SK-N-SH (cell line): ENCODE measurements around the gene TXNDC11. TPM values are rescaled to one million over a fixed set of nuclear protein-coding genes. Genes with fewer than 3 reads are reported as not detected.

Experiments used
- CTCF ChIA-PET: fragments of 300-600, 350-600 bp; formaldehyde crosslinking; extraction: SDS; loops from one replicate; lab custom pipeline; 2021; lab: Yijun Ruan, JAX
- POLR2A ChIA-PET: fragments of 350-600 bp; sonication (Branson Sonifier 250); formaldehyde crosslinking; extraction: SDS; loops from one replicate; lab custom pipeline; 2020; ENCODE audit warnings: antibody characterized with exemption, inconsistent platforms; lab: Yijun Ruan, JAX
- DNase-seq: peaks from one replicate; pipeline ENCODE4 v3.0.0; 2012
- H2AFZ ChIP-seq: fragments of 200-600 bp; sonication (generic); 2 replicates; pipeline ENCODE4 v1.8.1; 2016; ENCODE audit warnings: antibody characterized with exemption, mild to moderate bottlenecking, low read depth
- H3F3A ChIP-seq: fragments of 200-600 bp; sonication (generic); replicated peaks from 2 replicates; pipeline ENCODE3; 2016; ENCODE audit warnings: antibody characterized with exemption, mild to moderate bottlenecking; ENCODE audit not compliant: insufficient read depth
- H3K27ac ChIP-seq, 2 experiments: fragments of 200-500 bp in 1 of 2; fragments of 200-600 bp in 1 of 2; sonication (Bioruptor generic) in 1 of 2; sonication (generic), shearing (Covaris generic) in 1 of 2; 2 replicates each; pipeline versions ENCODE4 v1.5.1 to v1.6.1; 2014 to 2016; ENCODE audit warnings: low read depth in 2 of 2, inconsistent platforms in 1 of 2, low read length in 1 of 2, mild to moderate bottlenecking in 1 of 2, mixed read lengths in 1 of 2
- H3K27me3 ChIP-seq: fragments of 200-600 bp; sonication (generic), shearing (Covaris generic); 2 replicates; pipeline ENCODE4 v1.6.1; 2016; ENCODE audit warnings: mixed run types; ENCODE audit not compliant: insufficient read depth
- H3K36me3 ChIP-seq, 2 experiments: fragments of 200-500 bp in 1 of 2; fragments of 200-600 bp in 1 of 2; sonication (Bioruptor generic) in 1 of 2; sonication (generic) in 1 of 2; replicated peaks in 1 of 2; 2 replicates each; pipeline versions ENCODE3 to v1.5.1; 2014 to 2016; ENCODE audit warnings: low read length in 1 of 2, mild to moderate bottlenecking in 1 of 2; ENCODE audit not compliant: insufficient read depth in 2 of 2, control insufficient read depth in 1 of 2
- H3K4me1 ChIP-seq, 2 experiments: fragments of 200-500 bp in 1 of 2; fragments of 200-600 bp in 1 of 2; sonication (Bioruptor generic) in 1 of 2; sonication (generic), shearing (Covaris generic) in 1 of 2; 2 replicates each; pipeline versions ENCODE4 v1.5.1 to v1.6.1; 2014 to 2016; ENCODE audit warnings: low read depth in 1 of 2, low read length in 1 of 2, mixed run types in 1 of 2; ENCODE audit not compliant: insufficient read depth in 2 of 2, control insufficient read depth in 1 of 2
- H3K4me2 ChIP-seq: fragments of 200-600 bp; sonication (generic), shearing (Covaris generic); 2 replicates; pipeline ENCODE4 v1.6.1; 2017; ENCODE audit warnings: mixed run types
- H3K4me3 ChIP-seq, 2 experiments: fragments of 200-500 bp in 1 of 2; fragments of 200-600 bp in 1 of 2; sonication (Bioruptor generic) in 1 of 2; sonication (generic), shearing (Covaris generic) in 1 of 2; 2 replicates each; pipeline versions ENCODE4 v1.5.1 to v1.8.1; 2014 to 2016; ENCODE audit warnings: low read depth in 2 of 2, inconsistent platforms in 1 of 2, low read length in 1 of 2, mild to moderate bottlenecking in 1 of 2, mixed read lengths in 1 of 2, moderate library complexity in 1 of 2
- H3K79me2 ChIP-seq: fragments of 200-600 bp; sonication (generic); 2 replicates; pipeline ENCODE4 v1.8.1; 2017; ENCODE audit warnings: mild to moderate bottlenecking; ENCODE audit not compliant: insufficient read depth
- H3K9ac ChIP-seq: fragments of 200-600 bp; sonication (generic); 2 replicates; pipeline ENCODE4 v1.6.1; 2017; ENCODE audit warnings: mixed run types
- H3K9me2 ChIP-seq: fragments of 200-600 bp; sonication (generic); 2 replicates; pipeline ENCODE4 v1.6.1; 2017; ENCODE audit warnings: mixed run types
- H3K9me3 ChIP-seq: fragments of 200-600 bp; sonication (generic); 2 replicates; pipeline ENCODE4 v1.6.1; 2017; ENCODE audit warnings: mixed run types, mild to moderate bottlenecking, moderate library complexity
- H4K20me1 ChIP-seq: fragments of 200-600 bp; sonication (generic); 2 replicates; pipeline ENCODE4 v1.6.1; 2017; ENCODE audit warnings: mild to moderate bottlenecking, mixed run types; ENCODE audit not compliant: insufficient read depth
- CHD2 ChIP-seq: fragments of 150-350 bp; IDR thresholded peaks from 2 replicates; pipeline ENCODE4 v1.6.1; 2018; ENCODE audit warnings: low read length; ENCODE audit not compliant: partially characterized antibody
- ELF1 ChIP-seq: IDR thresholded peaks from 2 replicates; pipeline ENCODE4 v1.4.0; 2012
- FOSL2 ChIP-seq: IDR thresholded peaks from 2 replicates; pipeline ENCODE4 v1.4.0; 2012; ENCODE audit warnings: low read depth, mild to moderate bottlenecking, moderate library complexity, borderline replicate concordance
- FOXM1 ChIP-seq: IDR thresholded peaks from 2 replicates; pipeline ENCODE4 v1.4.0; 2012; ENCODE audit warnings: low read depth, mild to moderate bottlenecking
- POLR2AphosphoS5 ChIP-seq: IDR thresholded peaks from 2 replicates; pipeline ENCODE4 v1.6.1; 2012; ENCODE audit warnings: low read depth, low read length
- RFX5 ChIP-seq: IDR thresholded peaks from 2 replicates; pipeline ENCODE4 v1.6.1; 2012; ENCODE audit warnings: mild to moderate bottlenecking, improper control_type of control experiment, low read length
- SIN3A ChIP-seq: IDR thresholded peaks from 2 replicates; pipeline ENCODE4 v1.6.1; 2012; ENCODE audit warnings: low read depth, mild to moderate bottlenecking, low read length, moderate library complexity, borderline replicate concordance
- TCF12 ChIP-seq: IDR thresholded peaks from 2 replicates; pipeline ENCODE4 v1.4.0; 2012
- YY1 ChIP-seq: IDR thresholded peaks from 2 replicates; pipeline ENCODE4 v1.4.0; 2012; ENCODE audit warnings: low read depth, mild to moderate bottlenecking
- WGBS: methylation state at CpG from one replicate; pipeline ENCODE4 v1.1.6; 2017; ENCODE audit warnings: low lambda C conversion rate; 5-methylcytosine and 5-hydroxymethylcytosine counted together
- polyA plus RNA-seq, 3 experiments: library from polyadenylated mRNA; depleted of rRNA; stranded (reverse); fragments of >200 nt; gene quantifications; 2 replicates each; pipeline ENCODE4 v1.2.3, GENCODE V29; 2012
- TF ChIP-seq, protein P1 (sequence below): fragments of 150-350 bp; IDR thresholded peaks from 2 replicates; pipeline ENCODE4 v1.6.1; 2017; ENCODE audit warnings: antibody characterized with exemption, low read length, low read depth, borderline replicate concordance
- TF ChIP-seq, protein P2 (sequence below): IDR thresholded peaks from 2 replicates; pipeline ENCODE4; 2012
- TF ChIP-seq, protein P3 (sequence below): IDR thresholded peaks from 2 replicates; pipeline ENCODE4 v1.4.0; 2012; ENCODE audit warnings: low read depth, borderline replicate concordance
- TF ChIP-seq, protein P4 (sequence below): IDR thresholded peaks from 2 replicates; pipeline ENCODE4 v1.6.1; 2012; ENCODE audit warnings: mild to moderate bottlenecking, low read depth, low read length, moderate library complexity

The TXNDC11 gene
- polyA plus RNA-seq, 1 of the 3 experiments (the other 2 are of a cell fraction), result 37.0 TPM

DNA sequence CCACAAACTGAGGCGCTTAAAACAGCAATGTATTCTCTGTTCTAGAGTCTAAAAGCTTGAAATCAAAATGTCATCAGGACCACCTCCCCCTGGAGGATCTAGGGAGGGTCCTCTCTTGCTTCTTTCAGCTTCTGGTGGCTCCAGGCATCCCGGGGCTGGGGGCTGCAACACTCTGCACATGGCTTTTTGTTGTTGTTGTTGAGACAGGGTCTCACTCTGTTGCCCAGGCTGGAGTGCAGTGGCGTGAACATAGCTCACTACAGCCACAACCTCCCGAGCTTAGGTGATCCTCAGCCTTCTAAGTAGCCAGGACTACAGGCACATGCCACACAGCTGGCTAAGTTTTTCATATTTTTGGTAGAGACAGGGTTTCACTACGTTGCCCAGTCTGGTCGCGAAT, 111.4 kb downstream of the TXNDC11 start (continued):
- no peak for TF ChIP-seq YY1
- TF ChIP-seq CHD2, result no peak
- no peak for TF ChIP-seq FOSL2
- no peak for TF ChIP-seq POLR2AphosphoS5
- no peak for TF ChIP-seq RFX5

DNA sequence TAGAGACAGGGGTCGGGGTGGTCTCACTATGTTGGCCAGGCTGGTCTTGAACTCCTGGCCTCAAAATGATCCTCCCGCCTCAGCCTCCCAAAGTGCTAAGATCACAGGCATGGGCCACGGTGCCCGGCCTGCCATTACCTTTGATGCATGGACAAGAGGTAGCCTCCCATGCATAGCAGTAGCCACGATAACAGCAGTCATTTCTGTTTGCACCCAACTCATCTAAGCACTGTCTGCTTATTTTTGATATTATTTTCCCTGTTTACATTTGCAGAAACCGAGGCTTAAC, 111.9 kb downstream of the TXNDC11 start:
- H3K4me3 ChIP-seq, result no peak overlapping the region
- H3K4me1 ChIP-seq, result peaks cover 0 to 6% of the 10 kb centered on the region in 2 experiments; a peak in 1 of 4 replicates
- POLR2A ChIA-PET, result no interaction called here
- CTCF ChIA-PET, result interaction anchor here (1.6 to 2.0 kb wide), 2 partner anchors 8 to 223 kb away, joined by 4 to 5 read pairs; no protein-coding TSS in a partner anchor
- no peaks in the 10 kb centered on the region for H3K36me3 ChIP-seq
- H3K27me3 ChIP-seq, result no peaks in the 10 kb centered on the region
- no peak for DNase-seq
- H3F3A ChIP-seq, result no peaks in the 10 kb centered on the region
- H2AFZ ChIP-seq, result no peak overlapping the region
- no peak for TF ChIP-seq FOXM1
- TF ChIP-seq, protein P1, sequence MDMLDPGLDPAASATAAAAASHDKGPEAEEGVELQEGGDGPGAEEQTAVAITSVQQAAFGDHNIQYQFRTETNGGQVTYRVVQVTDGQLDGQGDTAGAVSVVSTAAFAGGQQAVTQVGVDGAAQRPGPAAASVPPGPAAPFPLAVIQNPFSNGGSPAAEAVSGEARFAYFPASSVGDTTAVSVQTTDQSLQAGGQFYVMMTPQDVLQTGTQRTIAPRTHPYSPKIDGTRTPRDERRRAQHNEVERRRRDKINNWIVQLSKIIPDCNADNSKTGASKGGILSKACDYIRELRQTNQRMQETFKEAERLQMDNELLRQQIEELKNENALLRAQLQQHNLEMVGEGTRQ, result no peak
- TF ChIP-seq ELF1, result no peak
- H3K9ac ChIP-seq, result no peak overlapping the region
- H3K4me2 ChIP-seq, result no peak overlapping the region
- no peak overlapping the region for H3K27ac ChIP-seq
- H3K79me2 ChIP-seq, result no peaks in the 10 kb centered on the region
- H3K9me2 ChIP-seq, result no peaks in the 10 kb centered on the region
- H3K9me3 ChIP-seq, result no peaks in the 10 kb centered on the region
- WGBS, result 78% methylated on average over 6 of the region's 6 CpGs
- H4K20me1 ChIP-seq, result no peaks in the 10 kb centered on the region

DNA sequence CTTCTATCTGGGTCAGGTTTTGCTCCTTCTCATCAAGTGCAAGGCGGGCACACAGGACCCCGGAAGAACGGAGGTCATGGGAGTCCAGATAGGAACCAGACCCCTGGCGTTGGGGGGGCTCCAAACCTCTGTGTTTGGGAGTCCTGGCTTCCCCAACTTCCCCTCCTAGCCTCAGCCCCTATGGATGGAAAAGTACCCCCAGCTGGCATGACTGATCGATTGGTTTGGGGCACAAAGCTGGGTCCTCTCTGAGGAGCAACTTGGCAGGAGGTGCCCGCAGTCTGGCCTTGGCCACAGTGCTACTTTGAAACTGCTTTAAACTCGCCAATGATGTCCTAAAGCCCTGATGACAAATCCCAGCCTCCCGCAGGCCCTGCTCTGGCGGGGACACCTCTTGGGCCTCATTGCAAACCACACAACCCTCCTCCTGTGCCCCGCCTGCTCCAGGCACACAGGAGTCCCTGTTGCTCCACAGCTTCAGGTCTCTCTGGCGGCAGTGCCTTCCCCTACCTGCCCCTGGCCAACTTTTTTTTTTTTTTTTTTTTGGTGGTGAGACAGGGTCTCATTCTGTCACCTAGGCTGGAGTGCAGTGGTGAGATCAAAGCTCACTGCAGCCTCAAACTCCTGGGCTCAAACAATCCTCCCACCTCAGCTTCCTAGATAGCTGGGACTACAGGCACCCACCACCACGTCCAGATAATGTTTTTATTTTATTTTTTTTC, 112.5 kb downstream of the TXNDC11 start:
- POLR2A ChIA-PET, result interaction anchor here (0.6 kb wide), 1 partner anchor 14 kb away, joined by 5 read pairs; no protein-coding TSS in a partner anchor
- H3K4me2 ChIP-seq, result no peak overlapping the region
- H3K79me2 ChIP-seq, result no peaks in the 10 kb centered on the region
- no peak overlapping the region for H3K9ac ChIP-seq
- no peak overlapping the region for H3K27ac ChIP-seq
- H3F3A ChIP-seq, result no peaks in the 10 kb centered on the region
- TF ChIP-seq, protein P2, sequence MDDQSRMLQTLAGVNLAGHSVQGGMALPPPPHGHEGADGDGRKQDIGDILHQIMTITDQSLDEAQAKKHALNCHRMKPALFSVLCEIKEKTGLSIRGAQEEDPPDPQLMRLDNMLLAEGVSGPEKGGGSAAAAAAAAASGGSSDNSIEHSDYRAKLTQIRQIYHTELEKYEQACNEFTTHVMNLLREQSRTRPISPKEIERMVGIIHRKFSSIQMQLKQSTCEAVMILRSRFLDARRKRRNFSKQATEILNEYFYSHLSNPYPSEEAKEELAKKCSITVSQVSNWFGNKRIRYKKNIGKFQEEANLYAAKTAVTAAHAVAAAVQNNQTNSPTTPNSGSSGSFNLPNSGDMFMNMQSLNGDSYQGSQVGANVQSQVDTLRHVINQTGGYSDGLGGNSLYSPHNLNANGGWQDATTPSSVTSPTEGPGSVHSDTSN, result no peak
- no peak for TF ChIP-seq FOSL2
- TF ChIP-seq CHD2, result no peak
- TF ChIP-seq, protein P3, sequence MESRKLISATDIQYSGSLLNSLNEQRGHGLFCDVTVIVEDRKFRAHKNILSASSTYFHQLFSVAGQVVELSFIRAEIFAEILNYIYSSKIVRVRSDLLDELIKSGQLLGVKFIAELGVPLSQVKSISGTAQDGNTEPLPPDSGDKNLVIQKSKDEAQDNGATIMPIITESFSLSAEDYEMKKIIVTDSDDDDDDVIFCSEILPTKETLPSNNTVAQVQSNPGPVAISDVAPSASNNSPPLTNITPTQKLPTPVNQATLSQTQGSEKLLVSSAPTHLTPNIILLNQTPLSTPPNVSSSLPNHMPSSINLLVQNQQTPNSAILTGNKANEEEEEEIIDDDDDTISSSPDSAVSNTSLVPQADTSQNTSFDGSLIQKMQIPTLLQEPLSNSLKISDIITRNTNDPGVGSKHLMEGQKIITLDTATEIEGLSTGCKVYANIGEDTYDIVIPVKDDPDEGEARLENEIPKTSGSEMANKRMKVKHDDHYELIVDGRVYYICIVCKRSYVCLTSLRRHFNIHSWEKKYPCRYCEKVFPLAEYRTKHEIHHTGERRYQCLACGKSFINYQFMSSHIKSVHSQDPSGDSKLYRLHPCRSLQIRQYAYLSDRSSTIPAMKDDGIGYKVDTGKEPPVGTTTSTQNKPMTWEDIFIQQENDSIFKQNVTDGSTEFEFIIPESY, result no peak
- TF ChIP-seq TCF12, result no peak
- TF ChIP-seq, protein P4, sequence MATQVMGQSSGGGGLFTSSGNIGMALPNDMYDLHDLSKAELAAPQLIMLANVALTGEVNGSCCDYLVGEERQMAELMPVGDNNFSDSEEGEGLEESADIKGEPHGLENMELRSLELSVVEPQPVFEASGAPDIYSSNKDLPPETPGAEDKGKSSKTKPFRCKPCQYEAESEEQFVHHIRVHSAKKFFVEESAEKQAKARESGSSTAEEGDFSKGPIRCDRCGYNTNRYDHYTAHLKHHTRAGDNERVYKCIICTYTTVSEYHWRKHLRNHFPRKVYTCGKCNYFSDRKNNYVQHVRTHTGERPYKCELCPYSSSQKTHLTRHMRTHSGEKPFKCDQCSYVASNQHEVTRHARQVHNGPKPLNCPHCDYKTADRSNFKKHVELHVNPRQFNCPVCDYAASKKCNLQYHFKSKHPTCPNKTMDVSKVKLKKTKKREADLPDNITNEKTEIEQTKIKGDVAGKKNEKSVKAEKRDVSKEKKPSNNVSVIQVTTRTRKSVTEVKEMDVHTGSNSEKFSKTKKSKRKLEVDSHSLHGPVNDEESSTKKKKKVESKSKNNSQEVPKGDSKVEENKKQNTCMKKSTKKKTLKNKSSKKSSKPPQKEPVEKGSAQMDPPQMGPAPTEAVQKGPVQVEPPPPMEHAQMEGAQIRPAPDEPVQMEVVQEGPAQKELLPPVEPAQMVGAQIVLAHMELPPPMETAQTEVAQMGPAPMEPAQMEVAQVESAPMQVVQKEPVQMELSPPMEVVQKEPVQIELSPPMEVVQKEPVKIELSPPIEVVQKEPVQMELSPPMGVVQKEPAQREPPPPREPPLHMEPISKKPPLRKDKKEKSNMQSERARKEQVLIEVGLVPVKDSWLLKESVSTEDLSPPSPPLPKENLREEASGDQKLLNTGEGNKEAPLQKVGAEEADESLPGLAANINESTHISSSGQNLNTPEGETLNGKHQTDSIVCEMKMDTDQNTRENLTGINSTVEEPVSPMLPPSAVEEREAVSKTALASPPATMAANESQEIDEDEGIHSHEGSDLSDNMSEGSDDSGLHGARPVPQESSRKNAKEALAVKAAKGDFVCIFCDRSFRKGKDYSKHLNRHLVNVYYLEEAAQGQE, result no peak
- no peak for TF ChIP-seq SIN3A
- TF ChIP-seq, all 33 proteins: peak for 0
- H3K27me3 ChIP-seq, result no peaks in the 10 kb centered on the region
- H3K9me3 ChIP-seq, result no peaks in the 10 kb centered on the region
- peaks cover 0 to 6% of the 10 kb centered on the region in 2 experiments; a peak in 1 of 4 replicates for H3K4me1 ChIP-seq
- no peak overlapping the region for H3K4me3 ChIP-seq
- H2AFZ ChIP-seq, result no peak overlapping the region
- H3K36me3 ChIP-seq, result no peaks in the 10 kb centered on the region
- DNase-seq, result no peak
- H3K9me2 ChIP-seq, result no peaks in the 10 kb centered on the region
- no peaks in the 10 kb centered on the region for H4K20me1 ChIP-seq
- WGBS, result 83% methylated on average over 11 of the region's 12 CpGs
- CTCF ChIA-PET, result interaction anchor here (0.9 to 2.0 kb wide), 4 partner anchors 8 to 234 kb away, joined by 3 to 5 read pairs (median 4); no protein-coding TSS in a partner anchor
